ENCODE data around the gene PIGB.

GRCh38 chr15:55289746-55290527, 29.1 kb upstream of the PIGB start, which contains the start of gene RAB27A:
- TF ChIP-seq GATA3 (IDR thresholded peaks at IDR 0.05; ENCODE audit: low read depth, low read length) (no peak), GATA2 (IDR thresholded peaks at IDR 0.05; ENCODE audit: low read depth, low read length) (no peak)
